SK-N-SH (cell line): ENCODE results near the gene HDLBP.

Source experiments
- CHD2 ChIP-seq: fragments of 150-350 bp; IDR thresholded peaks from 2 replicates; pipeline ENCODE4 v1.6.1; 2018; ENCODE audit warnings: low read length; ENCODE audit not compliant: partially characterized antibody
- CTCF ChIP-seq: fragments of 200-600 bp; sonication (generic); IDR thresholded peaks from 2 replicates; pipeline ENCODE4 v1.6.1; 2017; ENCODE audit warnings: antibody characterized with exemption, mild to moderate bottlenecking, moderate library complexity
- FOXJ3 ChIP-seq: sonication (generic); formaldehyde crosslinking; IDR thresholded peaks from 2 replicates; pipeline ENCODE4 v1.5.1; 2020; ENCODE audit warnings: mild to moderate bottlenecking, missing genetic modification reagents
- NFIC ChIP-seq: IDR thresholded peaks from 2 replicates; pipeline ENCODE4 v1.4.0; 2012; ENCODE audit warnings: borderline replicate concordance
- POLR2AphosphoS5 ChIP-seq: IDR thresholded peaks from 2 replicates; pipeline ENCODE4 v1.6.1; 2012; ENCODE audit warnings: low read depth, low read length
- RAD21 ChIP-seq: IDR thresholded peaks from 2 replicates; pipeline ENCODE4 v1.6.1; 2012; ENCODE audit warnings: mild to moderate bottlenecking, low read length
- REST ChIP-seq: IDR thresholded peaks from 2 replicates; pipeline ENCODE4 v1.6.1; 2012; ENCODE audit warnings: mild to moderate bottlenecking, low read depth, low read length, moderate library complexity
- RFX5 ChIP-seq: IDR thresholded peaks from 2 replicates; pipeline ENCODE4 v1.6.1; 2012; ENCODE audit warnings: mild to moderate bottlenecking, improper control_type of control experiment, low read length
- TAF1 ChIP-seq: IDR thresholded peaks from 2 replicates; pipeline ENCODE4 v1.6.1; 2012; ENCODE audit warnings: low read depth, mild to moderate bottlenecking, low read length, moderate library complexity, borderline replicate concordance
- TCF12 ChIP-seq: IDR thresholded peaks from 2 replicates; pipeline ENCODE4 v1.4.0; 2012
- USF2 ChIP-seq: fragments of 150-350 bp; IDR thresholded peaks from 2 replicates; pipeline ENCODE4 v1.6.1; 2017; ENCODE audit warnings: antibody characterized with exemption, low read length, low read depth, borderline replicate concordance
- ZBTB33 ChIP-seq: IDR thresholded peaks from 2 replicates; pipeline ENCODE4 v1.4.0; 2012; ENCODE audit warnings: low read depth, borderline replicate concordance

GRCh38 chr2:241183221-241183620 is 132.3 kb downstream of the HDLBP start:
- TF ChIP-seq CTCF = no peak
- TF ChIP-seq FOXJ3 (CRISPR knock-in tag) = no peak
- no peak for TF ChIP-seq NFIC
- no peak for TF ChIP-seq RFX5
- TF ChIP-seq ZBTB33 = no peak
- no peak for TF ChIP-seq REST
- no peak for TF ChIP-seq USF2
- no peak for TF ChIP-seq CHD2
- TF ChIP-seq POLR2AphosphoS5 = no peak
- TF ChIP-seq TAF1 = no peak
- TF ChIP-seq RAD21 = no peak
- TF ChIP-seq TCF12 = no peak
